ENCODE measurements around the gene ARHGAP15.

GRCh38 chr2:143692967-143693366 lies 563.7 kb downstream of the ARHGAP15 start:
- TF ChIP-seq POLR2AphosphoS5 (IDR thresholded peaks at IDR 0.05; ENCODE audit: low read depth, low read length) = no peak
- TF ChIP-seq CTCF (IDR thresholded peaks at IDR 0.05) = no peak
- no peak for TF ChIP-seq TCF7L2 (IDR thresholded peaks at IDR 0.05; ENCODE audit: low read depth, low read length)
- TF ChIP-seq REST (IDR thresholded peaks at IDR 0.05; ENCODE audit: insufficient read depth in 1 of 2, low read depth in 2 of 2, low read length in 1 of 2) = no peak
